ENCODE measurements around the gene LRRC19.

The LRRC19 gene

DNA sequence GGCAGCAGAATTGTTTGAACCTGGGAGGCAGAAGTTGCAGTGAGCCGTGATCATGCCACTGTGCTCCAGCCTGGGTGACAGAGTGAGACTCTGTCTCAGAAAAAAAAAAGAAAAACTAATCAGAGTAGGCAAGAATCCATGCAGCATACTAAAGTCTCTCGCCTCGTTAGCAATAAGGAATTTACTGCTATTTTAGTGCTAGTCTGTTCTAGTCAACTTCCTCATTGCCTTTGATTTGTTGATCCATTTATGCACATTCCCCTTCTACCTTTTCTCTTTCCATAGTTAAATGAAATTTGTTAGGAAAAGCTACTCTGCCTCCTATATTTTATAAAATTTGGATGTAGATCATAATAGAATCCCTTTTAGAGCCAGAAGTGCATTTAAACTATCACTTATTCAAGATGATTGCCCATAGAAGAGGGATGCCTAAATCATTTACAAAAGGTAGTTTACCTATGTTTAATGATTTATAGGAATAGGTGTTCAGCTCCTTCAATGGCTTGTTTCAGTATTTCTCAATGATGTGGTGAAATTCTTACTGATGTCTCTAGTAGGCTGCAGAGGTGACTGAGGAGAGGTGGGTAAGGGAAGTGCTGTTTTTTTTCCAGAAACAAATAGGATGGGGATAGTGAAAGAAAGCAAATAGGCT is 1.9 kb downstream of the LRRC19 start:
- Mint-ChIP-seq H3K9me3 (no peaks in the 10 kb centered on the region), H3K27ac (ENCODE audit: low read depth) (no peak overlapping the region), H3K36me3 (ENCODE audit: insufficient read depth) (no peaks in the 10 kb centered on the region), H3K27me3 (no peaks in the 10 kb centered on the region), H3K4me3 (no peak overlapping the region), H3K4me1 (no peaks in the 10 kb centered on the region)
- no peak for DNase-seq (ENCODE audit: low spot score in 2 of 2)
- no peak for ATAC-seq (replicated peaks; ENCODE audit: extremely low read depth, poor library complexity, severe bottlenecking)

- ATAC-seq (replicated peaks; ENCODE audit: extremely low read depth, poor library complexity, severe bottlenecking) = no peak
- H3K27me3 Mint-ChIP-seq = no peaks in the 10 kb centered on the region
- no peak for DNase-seq (ENCODE audit: low spot score in 2 of 2)
- H3K4me1 Mint-ChIP-seq = no peaks in the 10 kb centered on the region
- peaks cover 3% of the 10 kb centered on the region for H3K36me3 Mint-ChIP-seq (ENCODE audit: insufficient read depth)
- no peak overlapping the region for H3K4me3 Mint-ChIP-seq
- no peaks in the 10 kb centered on the region for H3K9me3 Mint-ChIP-seq
- no peak overlapping the region for H3K27ac Mint-ChIP-seq (ENCODE audit: low read depth)
These were observed 9.7 kb downstream of the LRRC19 start for GRCh38 chr9:26995810-26996209.

DNA sequence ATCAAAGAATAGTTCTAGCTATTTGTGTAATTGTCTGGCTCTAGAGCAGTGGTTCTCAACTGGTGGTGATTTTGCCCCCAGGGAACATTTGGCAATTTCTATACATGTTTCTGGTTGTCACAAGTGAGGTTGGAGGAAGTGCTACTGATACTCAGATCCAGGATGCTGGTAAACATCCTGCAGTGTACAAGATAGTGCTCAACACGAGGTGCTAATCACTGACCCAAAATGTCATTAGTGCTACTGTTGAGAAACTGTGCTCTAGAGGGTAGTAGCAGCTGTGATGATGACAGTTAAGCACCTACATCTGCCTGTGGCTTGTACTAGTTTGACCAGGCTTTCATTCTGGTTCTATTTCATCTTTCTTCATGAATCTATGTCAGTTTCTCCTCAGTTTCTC is 22.1 kb downstream of the LRRC19 start:
- H3K4me3 Mint-ChIP-seq = no peak overlapping the region
- H3K36me3 Mint-ChIP-seq (ENCODE audit: insufficient read depth) = peaks cover 9% of the 10 kb centered on the region
- H3K4me1 Mint-ChIP-seq = no peaks in the 10 kb centered on the region
- ATAC-seq (replicated peaks; ENCODE audit: extremely low read depth, poor library complexity, severe bottlenecking) (no peak), DNase-seq (ENCODE audit: low spot score in 2 of 2) (no peak)
- H3K9me3 Mint-ChIP-seq = no peaks in the 10 kb centered on the region
- H3K27ac Mint-ChIP-seq (ENCODE audit: low read depth) = peak overlapping the region; percentile 62
- no peaks in the 10 kb centered on the region for H3K27me3 Mint-ChIP-seq

DNA sequence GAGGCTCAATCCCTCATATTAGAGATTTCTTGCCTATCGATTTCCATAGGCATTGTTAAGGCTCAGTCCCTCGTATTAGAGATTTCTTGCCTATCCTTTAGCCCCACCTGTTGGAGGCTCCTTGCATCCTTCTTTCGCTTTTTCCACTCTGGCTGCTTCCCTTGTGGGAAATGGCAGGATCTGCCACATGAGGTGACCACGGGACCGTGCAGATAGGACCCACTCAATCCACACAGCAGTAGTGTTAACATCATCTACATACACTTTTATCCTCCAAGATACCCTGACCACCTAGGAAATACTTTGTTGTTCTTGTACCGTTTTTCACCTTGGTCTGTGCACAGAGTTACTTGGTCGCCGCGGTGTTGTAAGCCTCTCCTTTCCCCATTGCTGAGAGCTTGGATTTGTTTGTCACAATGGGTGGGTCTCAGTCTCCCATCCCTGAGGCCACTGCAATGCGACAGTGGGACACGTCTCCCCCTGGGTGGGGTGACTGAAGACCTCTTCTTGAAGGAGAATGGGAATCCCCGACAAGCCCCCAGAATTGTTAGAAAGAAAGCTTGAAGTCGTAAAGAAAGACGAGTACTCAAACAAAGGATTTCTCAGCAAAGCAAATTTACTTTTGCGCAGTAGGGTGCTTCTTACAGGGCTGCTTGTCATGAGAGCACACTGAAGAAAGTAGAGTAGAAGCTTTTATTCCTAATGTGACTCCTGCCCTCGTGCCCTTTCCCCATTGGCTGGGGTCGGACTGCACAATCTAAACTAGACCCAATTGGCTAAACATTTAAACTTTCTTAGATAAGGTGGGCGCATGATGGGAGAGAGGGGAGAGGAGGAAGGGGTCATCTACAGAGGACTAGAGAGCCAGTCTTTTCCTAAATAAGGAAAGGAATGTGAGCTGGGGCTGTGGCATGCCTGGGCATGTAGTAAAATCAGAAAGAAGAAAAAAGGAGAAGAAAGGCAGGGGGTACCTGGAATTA is 29.5 kb downstream of the LRRC19 start:
- H3K4me1 Mint-ChIP-seq = no peaks in the 10 kb centered on the region
- ATAC-seq (replicated peaks; ENCODE audit: extremely low read depth, poor library complexity, severe bottlenecking) = no peak
- no peak overlapping the region for H3K4me3 Mint-ChIP-seq
- H3K36me3 Mint-ChIP-seq (ENCODE audit: insufficient read depth) = peaks cover 4% of the 10 kb centered on the region
- H3K27ac Mint-ChIP-seq (ENCODE audit: low read depth) = no peak overlapping the region
- H3K27me3 Mint-ChIP-seq = no peaks in the 10 kb centered on the region
- H3K9me3 Mint-ChIP-seq = no peaks in the 10 kb centered on the region
- DNase-seq (ENCODE audit: low spot score in 2 of 2) = no peak

DNA sequence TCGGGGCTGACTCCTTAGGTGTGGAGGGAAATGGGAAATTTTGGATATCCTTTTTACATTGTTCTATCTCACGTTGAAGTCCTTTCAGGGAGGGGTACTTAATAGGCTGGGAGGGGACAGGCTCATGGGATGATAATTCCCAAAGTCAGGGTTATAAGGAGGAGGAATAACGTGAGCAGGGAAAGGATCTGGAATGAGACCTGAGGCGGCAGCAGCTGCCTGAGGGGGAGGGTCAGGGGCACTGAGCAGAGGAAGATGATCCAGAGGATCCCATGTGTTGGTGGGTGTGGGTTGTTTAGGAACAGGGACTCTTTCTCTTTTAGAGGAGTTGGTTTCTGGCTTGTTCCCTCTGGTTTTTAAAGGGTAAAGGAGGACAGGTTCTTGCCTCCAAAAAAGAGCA is 30.5 kb downstream of the LRRC19 start:
- H3K27me3 Mint-ChIP-seq = no peaks in the 10 kb centered on the region
- no peak overlapping the region for H3K4me3 Mint-ChIP-seq
- H3K9me3 Mint-ChIP-seq = no peaks in the 10 kb centered on the region
- peaks cover 4% of the 10 kb centered on the region for H3K36me3 Mint-ChIP-seq (ENCODE audit: insufficient read depth)
- DNase-seq (ENCODE audit: low spot score in 2 of 2) (no peak), ATAC-seq (replicated peaks; ENCODE audit: extremely low read depth, poor library complexity, severe bottlenecking) (no peak)
- no peaks in the 10 kb centered on the region for H3K4me1 Mint-ChIP-seq
- no peak overlapping the region for H3K27ac Mint-ChIP-seq (ENCODE audit: low read depth)

- Mint-ChIP-seq H3K9me3 (no peaks in the 10 kb centered on the region), H3K27me3 (no peaks in the 10 kb centered on the region), H3K4me3 (no peak overlapping the region), H3K36me3 (ENCODE audit: insufficient read depth) (peaks cover 4% of the 10 kb centered on the region), H3K4me1 (no peaks in the 10 kb centered on the region), H3K27ac (ENCODE audit: low read depth) (no peak overlapping the region)
- ATAC-seq (replicated peaks; ENCODE audit: extremely low read depth, poor library complexity, severe bottlenecking) = no peak
- DNase-seq (ENCODE audit: low spot score in 2 of 2) = no peak
These were observed 31.5 kb downstream of the LRRC19 start for GRCh38 chr9:26973989-26974388.

DNA sequence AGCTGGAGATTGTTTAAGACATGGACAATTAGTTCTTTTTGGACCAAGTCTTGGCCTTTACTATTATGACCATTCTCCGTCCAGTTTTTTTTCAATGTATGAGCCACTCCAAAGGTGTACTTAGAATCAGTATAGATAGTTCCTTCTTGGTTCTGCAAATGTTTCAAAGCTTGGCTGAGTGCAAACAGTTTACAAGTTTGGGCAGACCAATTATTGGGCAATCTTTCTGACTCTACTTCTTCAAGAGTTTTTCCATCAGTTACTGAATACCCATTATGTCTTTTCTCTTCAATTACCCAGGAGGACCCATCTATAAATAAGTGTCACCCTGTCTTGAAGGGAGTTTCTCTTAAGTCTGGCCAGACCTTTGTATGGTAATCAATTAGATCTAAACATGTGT is 33.8 kb downstream of the LRRC19 start:
- no peak for ATAC-seq (replicated peaks; ENCODE audit: extremely low read depth, poor library complexity, severe bottlenecking)

DNA sequence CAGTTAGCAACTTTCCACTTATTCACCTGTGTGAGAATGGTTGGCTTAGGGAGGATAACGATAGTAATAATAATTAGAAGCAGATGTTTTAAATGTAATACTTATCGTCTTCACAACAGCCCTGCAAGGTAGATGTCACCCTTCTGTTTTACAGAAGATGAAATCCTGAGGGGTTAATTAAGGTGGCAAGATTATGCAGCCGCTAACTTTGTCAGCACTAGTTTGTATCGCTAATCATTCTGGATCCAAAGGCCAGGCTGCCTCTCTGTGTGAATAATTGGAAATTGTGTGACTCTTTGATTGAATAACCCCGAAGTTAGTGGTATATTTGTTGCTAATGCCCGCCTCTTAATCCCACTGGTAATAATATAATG is 48.6 kb downstream of the LRRC19 start:
- Mint-ChIP-seq H3K4me3 (peak overlapping the region; percentile 85), H3K27ac (ENCODE audit: low read depth) (peak overlapping the region; percentile 93), H3K9me3 (no peaks in the 10 kb centered on the region), H3K36me3 (ENCODE audit: insufficient read depth) (peaks cover 14% of the 10 kb centered on the region), H3K27me3 (no peaks in the 10 kb centered on the region), H3K4me1 (peaks cover 26% of the 10 kb centered on the region)
- DNase-seq (ENCODE audit: low spot score in 2 of 2) = no peak
- no peak for ATAC-seq (replicated peaks; ENCODE audit: extremely low read depth, poor library complexity, severe bottlenecking)

More for the DNA sequence above, 33.8 kb downstream of the LRRC19 start:
- DNase-seq (ENCODE audit: low spot score in 2 of 2) = no peak
- no peaks in the 10 kb centered on the region for H3K27me3 Mint-ChIP-seq
- no peaks in the 10 kb centered on the region for H3K9me3 Mint-ChIP-seq
- no peak overlapping the region for H3K27ac Mint-ChIP-seq (ENCODE audit: low read depth)
- peaks cover 7% of the 10 kb centered on the region for H3K4me1 Mint-ChIP-seq
- no peak overlapping the region for H3K4me3 Mint-ChIP-seq
- peaks cover 2% of the 10 kb centered on the region for H3K36me3 Mint-ChIP-seq (ENCODE audit: insufficient read depth)

DNA sequence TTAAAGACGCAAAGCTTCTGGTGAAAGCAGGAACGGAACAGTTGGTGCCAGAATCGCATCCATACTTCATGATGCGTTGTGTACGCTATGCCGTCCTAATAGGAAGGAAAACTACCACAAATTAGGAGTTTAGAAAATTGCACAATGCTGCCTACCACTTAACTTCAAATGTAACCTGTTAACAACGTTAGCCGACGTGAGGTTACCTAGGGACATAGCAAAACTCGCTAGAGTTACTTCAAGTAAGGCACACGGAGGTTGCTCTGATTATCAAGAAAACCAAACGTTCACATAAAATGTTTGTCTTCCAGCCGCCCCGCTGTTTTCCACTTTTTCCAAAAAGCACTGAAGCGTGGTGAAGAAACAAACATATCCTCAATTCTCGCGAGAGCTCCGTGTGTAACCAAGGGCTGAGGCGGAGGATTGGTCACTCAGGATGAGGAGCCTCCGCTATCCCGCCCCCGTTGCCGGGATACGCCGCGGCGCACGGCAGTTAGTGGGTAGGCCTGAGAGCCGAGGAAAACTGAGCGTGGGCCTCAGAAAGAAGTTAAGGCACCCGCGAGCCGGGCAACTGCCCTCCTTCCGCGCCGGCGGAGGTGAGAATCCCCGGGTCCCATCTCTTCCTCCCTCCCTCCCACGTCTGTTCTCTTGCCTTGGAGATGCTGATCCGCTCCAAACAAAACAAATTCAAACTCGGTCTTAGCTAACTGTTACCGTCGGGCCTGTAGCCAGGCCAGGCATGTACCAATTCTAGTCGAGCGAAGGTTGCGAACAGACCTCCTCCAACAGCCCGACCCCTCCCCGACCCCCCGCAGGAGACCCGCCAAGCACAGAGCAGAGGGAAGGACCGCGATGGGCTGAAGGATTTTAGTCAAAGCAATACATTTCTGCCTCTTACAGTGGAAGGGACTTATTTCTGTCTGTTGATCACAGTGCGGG is 49.3 kb downstream of the LRRC19 start, which contains the start of gene IFT74:
Gene IFT74, plus strand, starts transcription at position 492 of the 939 bp plus-strand sequence. CDS start 5,556 bp downstream, outside the sequence.
- Mint-ChIP-seq H3K27ac (ENCODE audit: low read depth) (peak within 1 kb of the TSS; percentile 93), H3K4me1 (peaks cover 26% of the 10 kb centered on the region), H3K4me3 (peak within 1 kb of the TSS; percentile 85), H3K27me3 (no peaks in the 10 kb centered on the region), H3K9me3 (no peaks in the 10 kb centered on the region), H3K36me3 (ENCODE audit: insufficient read depth) (peaks cover 14% of the 10 kb centered on the region)
- ATAC-seq (replicated peaks; ENCODE audit: extremely low read depth, poor library complexity, severe bottlenecking) (peak; percentile 100), DNase-seq (ENCODE audit: low spot score in 2 of 2) (peak; percentile 82 to 90)

GRCh38 chr9:26955222-26955903 is 50.1 kb downstream of the LRRC19 start:
- Mint-ChIP-seq H3K36me3 (ENCODE audit: insufficient read depth) (peaks cover 14% of the 10 kb centered on the region), H3K4me1 (peaks cover 26% of the 10 kb centered on the region)

DNA sequence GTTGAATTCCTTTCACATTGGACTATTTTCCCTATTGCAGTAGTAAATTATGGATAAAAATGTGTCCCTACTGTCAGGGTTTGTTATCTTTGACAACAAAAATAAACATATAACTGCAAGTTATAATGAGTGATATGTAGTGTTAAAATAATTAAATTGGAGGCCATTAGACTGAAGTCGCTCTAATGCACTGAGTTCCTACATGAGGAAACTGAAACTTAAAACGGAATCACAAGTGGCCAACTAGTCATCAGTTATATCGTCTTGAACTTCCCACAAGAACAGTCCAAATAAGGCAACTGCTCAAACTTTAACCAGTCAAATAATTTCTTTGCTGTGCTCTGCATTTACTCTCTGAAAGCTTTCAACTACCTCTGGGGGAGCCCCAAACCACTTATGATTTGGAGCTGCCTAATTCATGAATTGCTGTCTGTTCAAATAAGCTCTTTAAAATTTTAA is 51.4 kb downstream of the LRRC19 start:
- no peaks in the 10 kb centered on the region for H3K9me3 Mint-ChIP-seq
- peak overlapping the region; percentile 81 for H3K27ac Mint-ChIP-seq (ENCODE audit: low read depth)
- H3K36me3 Mint-ChIP-seq (ENCODE audit: insufficient read depth) = peaks cover 14% of the 10 kb centered on the region
- H3K4me1 Mint-ChIP-seq = peaks cover 26% of the 10 kb centered on the region
- DNase-seq (ENCODE audit: low spot score in 2 of 2) = no peak
- H3K4me3 Mint-ChIP-seq = peak overlapping the region; percentile 22
- ATAC-seq (replicated peaks; ENCODE audit: extremely low read depth, poor library complexity, severe bottlenecking) = no peak
- peaks cover 7% of the 10 kb centered on the region for H3K27me3 Mint-ChIP-seq

More at GRCh38 chr9:26955222-26955903, 50.1 kb downstream of the LRRC19 start:
- ATAC-seq (replicated peaks; ENCODE audit: extremely low read depth, poor library complexity, severe bottlenecking) (no peak), DNase-seq (ENCODE audit: low spot score in 2 of 2) (no peak)
- peak overlapping the region; percentile 85 for H3K4me3 Mint-ChIP-seq
- no peaks in the 10 kb centered on the region for H3K27me3 Mint-ChIP-seq
- H3K27ac Mint-ChIP-seq (ENCODE audit: low read depth) = peak overlapping the region; percentile 93
- H3K9me3 Mint-ChIP-seq = no peaks in the 10 kb centered on the region
